Bone marrow (tissue), 2 donors: Measurements from ENCODE around the gene ANAPC10.
"Not testable (repeated sequence)": the region's sequence is repeated elsewhere in the genome, so short reads cannot be mapped to it uniquely, and the experiment has no call there.

Experiments used
- DNase-seq, 2 donors: peaks; one replicate each; lab custom pipeline; 2025; lab: John Stamatoyannopoulos, UW

ANAPC10 gene

GRCh38 chr4:145003675-145004074 is 94.3 kb downstream of the ANAPC10 start:
- no peak for DNase-seq

GRCh38 chr4:145001635-145002034 is 96.4 kb downstream of the ANAPC10 start:
- no peak for DNase-seq

GRCh38 chr4:145000656-145001055 is 97.3 kb downstream of the ANAPC10 start:
- DNase-seq, result not testable (repeated sequence)

- no peak for DNase-seq
Observed at GRCh38 chr4:144989306-144989705, 108.7 kb downstream of the ANAPC10 start.

- DNase-seq, result no peak
Observed at GRCh38 chr4:144985531-144985930, 112.5 kb downstream of the ANAPC10 start.

- DNase-seq, result no peak
Observed at GRCh38 chr4:144985014-144985413, 113.0 kb downstream of the ANAPC10 start.

- no peak for DNase-seq
Observed at GRCh38 chr4:144984241-144984640, 113.8 kb downstream of the ANAPC10 start.

- no peak for DNase-seq
Observed at GRCh38 chr4:144975718-144976117, 122.3 kb downstream of the ANAPC10 start.

GRCh38 chr4:144970597-144970996 is 127.4 kb downstream of the ANAPC10 start:
- no peak for DNase-seq

- no peak for DNase-seq
Observed at GRCh38 chr4:144969821-144970220, 128.2 kb downstream of the ANAPC10 start.

- DNase-seq, result no peak
Observed at GRCh38 chr4:144968606-144969005, 129.4 kb downstream of the ANAPC10 start.

GRCh38 chr4:144967161-144967560 is 130.8 kb downstream of the ANAPC10 start:
- DNase-seq, result no peak

- no peak for DNase-seq
Observed at GRCh38 chr4:144962300-144962699, 135.7 kb downstream of the ANAPC10 start.

- DNase-seq, result no peak
Observed at GRCh38 chr4:144955104-144955503, 142.9 kb downstream of the ANAPC10 start.

- no peak for DNase-seq
Observed at GRCh38 chr4:144954230-144954629, 143.8 kb downstream of the ANAPC10 start.

- DNase-seq, result no peak
Observed at GRCh38 chr4:144948421-144948820, 149.6 kb downstream of the ANAPC10 start.

GRCh38 chr4:144948009-144948408 is 150.0 kb downstream of the ANAPC10 start:
- DNase-seq, result no peak
